Neuronal stem cell (in vitro differentiated cells): ENCODE measurements around the gene KRTAP10-7.
A peak's percentile ranks its signal among the peaks of the same experiment; 100 is the strongest.
"Not testable (repeated sequence)": the region's sequence is repeated elsewhere in the genome, so short reads cannot be mapped to it uniquely, and the experiment has no call there.

ENCODE experiments used
- DNase-seq: peaks from one replicate; pipeline ENCODE4 v3.0.0-alpha.2; 2013; ENCODE audit warnings: low spot score
- H2AFZ ChIP-seq: one replicate; pipeline ENCODE4 v1.6.1; 2013; ENCODE audit warnings: mild to moderate bottlenecking, low read length, inconsistent platforms
- H2AK5ac ChIP-seq: 2 replicates; pipeline ENCODE4 v1.6.1; 2013; ENCODE audit warnings: low read depth, mild to moderate bottlenecking, inconsistent platforms, low read length, moderate library complexity, mixed read lengths
- H2BK120ac ChIP-seq: 2 replicates; pipeline ENCODE4 v1.6.1; 2013; ENCODE audit warnings: low read depth, mild to moderate bottlenecking, inconsistent platforms, low read length, moderate library complexity, mixed read lengths
- H2BK12ac ChIP-seq: one replicate; pipeline ENCODE4 v1.6.1; 2013; ENCODE audit warnings: low read length, inconsistent platforms
- H2BK15ac ChIP-seq: 2 replicates; pipeline ENCODE4 v1.6.1; 2013; ENCODE audit warnings: mild to moderate bottlenecking, low read length, inconsistent platforms, mixed read lengths
- H2BK5ac ChIP-seq: one replicate; pipeline ENCODE4 v1.6.1; 2013; ENCODE audit warnings: inconsistent platforms, mild to moderate bottlenecking, low read length, moderate library complexity
- H3K14ac ChIP-seq: one replicate; pipeline ENCODE4 v1.6.1; 2013; ENCODE audit warnings: low read length, inconsistent platforms
- H3K18ac ChIP-seq: 2 replicates; pipeline ENCODE4 v1.6.1; 2013; ENCODE audit warnings: low read length, inconsistent platforms
- H3K23ac ChIP-seq: 2 replicates; pipeline ENCODE4 v1.6.1; 2013; ENCODE audit warnings: low read depth, mild to moderate bottlenecking, mixed read lengths, low read length, inconsistent platforms; ENCODE audit not compliant: poor library complexity
- H3K27ac ChIP-seq: replicated peaks from 3 replicates; pipeline ENCODE4 v1.5.1; 2013; ENCODE audit warnings: low read length, inconsistent platforms
- H3K27me3 ChIP-seq, 3 experiments: 2 replicates each; pipeline ENCODE4 v1.6.1; 2013; ENCODE audit warnings: low read length in 3 of 3, mild to moderate bottlenecking in 2 of 3, inconsistent platforms in 1 of 3, low read depth in 1 of 3, mixed read lengths in 1 of 3, moderate library complexity in 1 of 3; ENCODE audit not compliant: control insufficient read depth in 3 of 3, insufficient read depth in 3 of 3
- H3K36me3 ChIP-seq, 2 donors: replicated peaks in 1 of 2; 2 replicates each; pipeline ENCODE4 v1.6.1; 2013; ENCODE audit warnings: low read length in 2 of 2; ENCODE audit not compliant: control insufficient read depth in 2 of 2, insufficient read depth in 2 of 2
- H3K4ac ChIP-seq: 2 replicates; pipeline ENCODE4 v1.6.1; 2013; ENCODE audit warnings: inconsistent platforms, mild to moderate bottlenecking, low read length, moderate library complexity
- H3K4me1 ChIP-seq, 2 donors: 1 replicate in 1 of 2; 2 replicates in 1 of 2; pipeline ENCODE4 v1.6.1; 2013; ENCODE audit warnings: low read length in 2 of 2, low read depth in 1 of 2; ENCODE audit not compliant: control insufficient read depth in 2 of 2, insufficient read depth in 1 of 2
- H3K4me2 ChIP-seq: one replicate; pipeline ENCODE4 v1.6.1; 2013; ENCODE audit warnings: mild to moderate bottlenecking, low read length, inconsistent platforms; ENCODE audit not compliant: insufficient read depth, poor library complexity, severe bottlenecking
- H3K4me3 ChIP-seq, 2 donors: 2 replicates each; pipeline ENCODE4 v1.5.1; 2013; ENCODE audit warnings: low read length in 2 of 2, mild to moderate bottlenecking in 2 of 2, inconsistent platforms in 1 of 2, moderate library complexity in 1 of 2
- H3K79me1 ChIP-seq: one replicate; pipeline ENCODE4 v1.6.1; 2013; ENCODE audit warnings: low read depth, mild to moderate bottlenecking, inconsistent platforms, low read length, moderate library complexity
- H3K9ac ChIP-seq: one replicate; pipeline ENCODE4 v1.6.1; 2013; ENCODE audit warnings: mild to moderate bottlenecking, low read depth, low read length, inconsistent platforms; ENCODE audit not compliant: poor library complexity
- H3K9me3 ChIP-seq, 2 donors: replicated peaks in 1 of 2; 2 replicates each; pipeline versions ENCODE3 to v1.6.1; 2013; ENCODE audit warnings: low read length in 2 of 2, mild to moderate bottlenecking in 2 of 2, inconsistent platforms in 1 of 2, low read depth in 1 of 2, mixed read lengths in 1 of 2, moderate library complexity in 1 of 2; ENCODE audit not compliant: control insufficient read depth in 2 of 2, insufficient read depth in 1 of 2
- H4K8ac ChIP-seq: one replicate; pipeline ENCODE4 v1.6.1; 2013; ENCODE audit warnings: low read depth, mild to moderate bottlenecking, inconsistent platforms, low read length, moderate library complexity
- H4K91ac ChIP-seq: one replicate; pipeline ENCODE4 v1.6.1; 2013; ENCODE audit warnings: low read length, low read depth, mild to moderate bottlenecking, inconsistent platforms; ENCODE audit not compliant: poor library complexity
- WGBS, 2 donors: extraction: QIAGEN DNeasy Blood & Tissue Kit; methylation state at CpG; one replicate each; pipeline ENCODE4 v1.1.7; 2013; ENCODE audit warnings: missing lambda C conversion rate in 2 of 2, mixed read lengths in 1 of 2; ENCODE audit not compliant: insufficient read length in 2 of 2, insufficient replicate concordance in 1 of 2; ENCODE audit errors: extremely low coverage in 2 of 2; 5-methylcytosine and 5-hydroxymethylcytosine counted together

KRTAP10-7 gene

DNA sequence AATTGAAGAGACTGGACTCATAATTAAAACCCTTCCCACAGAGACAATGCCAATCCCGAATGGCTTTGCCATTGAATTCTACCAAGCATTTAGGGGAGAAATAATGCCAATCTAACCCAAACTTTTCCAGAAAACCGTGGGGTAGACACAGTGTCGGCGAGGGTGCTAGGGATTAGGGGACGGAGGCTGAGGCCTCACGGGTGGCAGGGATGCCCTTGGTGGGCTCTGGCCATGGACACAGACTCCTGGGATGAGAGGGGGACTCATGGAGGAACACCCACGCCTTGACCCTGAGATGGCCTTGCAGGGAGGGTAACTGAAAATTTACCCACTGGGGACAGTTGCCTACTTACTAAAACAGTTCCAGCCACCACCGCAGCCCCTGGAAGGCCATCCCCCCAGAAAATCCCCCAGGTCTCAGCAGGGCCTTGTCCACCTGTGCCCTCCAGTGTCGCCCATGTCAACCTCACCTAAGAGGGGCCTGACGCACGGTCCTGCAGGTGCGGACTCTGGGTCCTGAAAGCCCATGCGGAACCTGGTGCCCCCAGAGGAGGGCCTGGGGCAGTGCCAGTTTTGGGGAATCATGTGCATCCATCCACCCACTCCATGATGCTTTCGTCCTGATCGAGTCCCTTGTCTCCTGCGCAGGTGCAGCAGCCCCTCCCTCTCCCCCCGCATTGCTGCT is 21.9 kb upstream of the KRTAP10-7 start:
- Histone ChIP-seq H3K9me3 (peaks cover 9 to 11% of the 10 kb centered on the region in 2 donors), H2AFZ (no peak overlapping the region), H3K9ac (no peak overlapping the region), H3K4me1 (peaks cover 0 to 5% of the 10 kb centered on the region in 2 donors), H3K23ac (no peak overlapping the region), H2BK12ac (no peak overlapping the region), H2BK120ac (no peak overlapping the region), H3K27me3 (no peaks in the 10 kb centered on the region), H2AK5ac (peak overlapping the region; percentile 28), H4K8ac (no peak overlapping the region), H3K18ac (peak overlapping the region; percentile 57), H4K91ac (no peak overlapping the region), H2BK5ac (no peak overlapping the region), H2BK15ac (peak overlapping the region; percentile 67), H3K4ac (no peak overlapping the region), H3K27ac (no peak overlapping the region), H3K4me2 (no peak overlapping the region), H3K36me3 (no peaks in the 10 kb centered on the region), H3K79me1 (no peaks in the 10 kb centered on the region), H3K4me3 (no peak overlapping the region), H3K14ac (no peak overlapping the region)
- DNase-seq, result no peak
- no CpG with 5 or more reads among the region's 17 CpGs for whole genome bisulfite sequencing, 2 donors

DNA sequence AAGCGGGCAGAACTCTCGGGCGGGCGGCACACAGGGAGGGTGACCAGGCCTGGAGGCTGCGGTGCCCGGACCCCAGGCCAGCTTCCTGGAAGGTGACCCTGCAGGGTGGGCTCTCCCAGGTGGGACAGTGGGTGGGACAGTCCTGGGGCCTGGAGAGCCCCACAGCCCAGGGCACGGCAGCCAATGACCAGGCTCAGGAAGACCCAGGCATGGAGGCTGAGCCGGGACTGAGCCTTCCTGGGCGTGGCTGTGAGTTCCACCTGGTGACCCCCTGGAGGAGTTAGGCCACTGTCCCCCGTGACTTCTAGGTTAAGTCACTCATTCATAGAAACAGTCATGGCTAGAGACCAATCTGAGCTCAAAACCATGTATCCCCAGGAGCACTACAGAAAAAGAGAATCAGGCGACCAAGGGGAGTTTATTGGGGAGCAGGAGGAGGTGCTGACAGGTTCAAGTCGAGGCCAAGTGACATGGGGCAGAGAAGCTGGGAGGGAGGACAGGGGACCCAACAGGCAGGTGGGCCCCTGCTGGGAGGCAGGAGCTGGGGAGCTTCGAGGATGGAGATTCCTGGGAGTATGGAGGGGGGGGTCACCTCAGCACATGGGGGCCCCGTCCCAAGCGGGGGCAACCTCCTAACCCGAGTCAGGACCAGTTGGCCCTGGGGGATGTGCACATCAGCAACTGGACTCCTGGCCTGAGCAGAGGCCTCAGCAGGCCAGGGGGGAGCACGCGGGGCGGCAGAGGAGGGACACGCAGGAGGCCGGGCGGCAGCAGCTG is 21.2 kb upstream of the KRTAP10-7 start:
- Histone ChIP-seq H2AFZ (no peak overlapping the region), H3K27ac (no peak overlapping the region), H3K9ac (no peak overlapping the region), H3K4ac (peak overlapping the region; percentile 18), H2BK12ac (peak overlapping the region; percentile 35), H2BK15ac (peak overlapping the region; percentile 52), H3K4me2 (no peak overlapping the region), H3K36me3 (no peaks in the 10 kb centered on the region), H2BK5ac (no peak overlapping the region), H3K23ac (no peak overlapping the region), H2AK5ac (peak overlapping the region; percentile 89), H3K14ac (peak overlapping the region; percentile 56), H2BK120ac (no peak overlapping the region), H3K4me1 (peaks cover 0 to 5% of the 10 kb centered on the region in 2 donors), H3K27me3 (peaks cover 0 to 3% (median 0%) of the 10 kb centered on the region in 3 experiments), H4K91ac (no peak overlapping the region), H3K4me3 (no peak overlapping the region), H3K79me1 (no peaks in the 10 kb centered on the region), H3K9me3 (peaks cover 9 to 11% of the 10 kb centered on the region in 2 donors), H3K18ac (peak overlapping the region; percentile 31), H4K8ac (no peak overlapping the region)
- DNase-seq, result no peak
- WGBS, 2 donors, result no CpG with 5 or more reads among the region's 22 CpGs

DNA sequence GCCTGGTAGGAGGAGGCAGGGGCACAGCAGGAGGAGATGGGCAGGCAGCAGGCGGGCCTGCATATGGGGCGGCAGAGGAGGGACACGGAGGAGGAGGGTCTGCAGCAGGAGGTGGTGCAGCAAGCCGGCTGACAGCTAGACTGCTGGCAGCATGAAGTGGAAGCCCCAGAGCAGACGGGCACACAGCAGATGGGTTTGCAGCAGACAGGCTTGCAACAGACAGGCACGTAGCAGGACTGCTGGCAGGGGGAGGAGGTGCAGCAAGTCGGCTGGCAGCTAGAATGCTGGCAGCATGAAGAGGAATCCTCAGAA is 20.6 kb upstream of the KRTAP10-7 start:
- no peak overlapping the region for H2BK120ac ChIP-seq
- H3K4me2 ChIP-seq, result no peak overlapping the region
- no peak overlapping the region for H3K9ac ChIP-seq
- no peaks in the 10 kb centered on the region for H3K36me3 ChIP-seq
- peak overlapping the region; percentile 51 for H3K14ac ChIP-seq
- no peak overlapping the region for H2AFZ ChIP-seq
- peaks cover 9 to 11% of the 10 kb centered on the region in 2 donors for H3K9me3 ChIP-seq
- no peak overlapping the region for H2BK5ac ChIP-seq
- H3K4me3 ChIP-seq, result no peak overlapping the region
- no peak for DNase-seq
- peak overlapping the region; percentile 35 for H2BK12ac ChIP-seq
- peak overlapping the region; percentile 89 for H2AK5ac ChIP-seq
- peak overlapping the region; percentile 31 for H3K18ac ChIP-seq
- no peak overlapping the region for H4K91ac ChIP-seq
- no CpG with 5 or more reads among the region's 7 CpGs for WGBS, 2 donors
- peaks cover 0 to 2% of the 10 kb centered on the region in 2 donors for H3K4me1 ChIP-seq
- peak overlapping the region; percentile 70 for H3K23ac ChIP-seq
- H3K79me1 ChIP-seq, result no peaks in the 10 kb centered on the region
- H4K8ac ChIP-seq, result no peak overlapping the region
- peak overlapping the region; percentile 18 for H3K4ac ChIP-seq
- H3K27ac ChIP-seq, result no peak overlapping the region
- H3K27me3 ChIP-seq, result peaks cover 0 to 4% (median 0%) of the 10 kb centered on the region in 3 experiments
- H2BK15ac ChIP-seq, result peak overlapping the region; percentile 52

DNA sequence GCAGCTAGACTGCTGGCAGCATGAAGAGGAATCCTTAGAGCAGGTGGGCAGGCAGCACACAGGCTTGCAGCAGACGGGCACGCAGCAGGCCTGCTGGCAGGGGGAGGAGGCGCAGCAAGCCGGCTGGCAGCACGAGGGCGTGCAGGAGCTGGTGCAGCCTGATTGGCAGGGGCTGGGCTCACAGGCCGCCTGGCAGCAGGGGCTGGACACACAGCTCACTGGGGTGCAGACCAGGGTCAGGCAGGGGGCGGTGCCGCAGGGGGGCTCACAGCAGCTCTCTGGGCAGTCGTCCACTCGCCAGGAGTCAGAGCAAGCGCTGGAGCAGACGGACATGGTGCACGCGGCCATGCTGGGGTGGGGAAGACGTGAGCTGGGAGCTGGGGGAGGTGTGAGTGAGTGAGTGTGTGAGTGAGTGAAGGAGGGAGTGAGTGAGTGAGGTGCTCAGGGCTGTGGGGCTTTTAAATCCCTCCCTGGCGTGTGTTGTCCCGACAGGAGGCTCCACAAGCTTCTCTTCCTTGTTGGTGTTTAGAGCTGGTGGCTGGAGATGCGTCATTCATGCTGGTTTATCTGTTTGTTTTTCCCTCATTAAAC is 20.1 kb upstream of the KRTAP10-7 start, which contains the start of gene KRTAP10-5:
TSS of gene KRTAP10-5 (minus strand) at position 374 of the 591 bp plus-strand sequence. CDS start at position 348, 26 bp downstream.
- H2BK120ac ChIP-seq, H3K36me3 ChIP-seq, H3K4me1 ChIP-seq, H2BK5ac ChIP-seq, H3K4me3 ChIP-seq, H2AFZ ChIP-seq, H3K27me3 ChIP-seq, H3K9ac ChIP-seq, H4K91ac ChIP-seq, DNase-seq, H3K79me1 ChIP-seq, H3K27ac ChIP-seq, H4K8ac ChIP-seq, H3K4me2 ChIP-seq: not testable (repeated sequence)
- Histone ChIP-seq H2BK12ac (peak within 1 kb of the TSS; percentile 35), H2AK5ac (peak within 1 kb of the TSS; percentile 89), H2BK15ac (peak within 1 kb of the TSS; percentile 52), H3K23ac (peak within 1 kb of the TSS; percentile 70), H3K18ac (peak within 1 kb of the TSS; percentile 61), H3K14ac (peak within 1 kb of the TSS; percentile 51), H3K4ac (peak within 1 kb of the TSS; percentile 18), H3K9me3 (peaks cover 9 to 11% of the 10 kb centered on the region in 2 donors)
- no CpG with 5 or more reads among the region's 19 CpGs for WGBS, 2 donors
